ENCODE measurements around the gene LHFPL2.

- TF ChIP-seq CTCF (IDR thresholded peaks at IDR 0.05) (no peak), POLR2AphosphoS5 (IDR thresholded peaks at IDR 0.05) (no peak), EP300 (IDR thresholded peaks at IDR 0.05) (no peak), POLR2A (IDR thresholded peaks at IDR 0.05) (no peak)
Observed at GRCh38 chr5:78521455-78521854, 127.1 kb downstream of the LHFPL2 start.

Measured in suprapubic skin (tissue), 4 donors.